HepG2 (cell line): ENCODE data around the gene PRADC1. TPM values are rescaled to one million over a fixed set of nuclear protein-coding genes. Genes with fewer than 3 reads are reported as not detected.

Experiments
- AHDC1 ChIP-seq: sonication (generic); formaldehyde crosslinking; IDR thresholded peaks from 2 replicates; pipeline ENCODE4 v1.5.1; 2020; ENCODE audit warnings: mild to moderate bottlenecking, missing genetic modification reagents, borderline replicate concordance
- CEBPZ ChIP-seq: IDR thresholded peaks from 2 replicates; pipeline ENCODE4 v1.6.1; 2012; ENCODE audit warnings: low read length, improper control_type of control experiment
- CENPBD1 ChIP-seq: sonication (generic); formaldehyde crosslinking; IDR thresholded peaks from 2 replicates; pipeline ENCODE4 v1.8.0; 2022; ENCODE audit warnings: missing genetic modification reagents, low read depth, mild to moderate bottlenecking, borderline replicate concordance
- FOXO4 ChIP-seq: sonication (generic); formaldehyde crosslinking; conservative IDR thresholded peaks from 2 replicates; pipeline ENCODE4 v1.8.1; 2023; ENCODE audit warnings: missing genetic modification reagents
- JUNB ChIP-seq: sonication (generic); formaldehyde crosslinking; IDR thresholded peaks from 2 replicates; pipeline ENCODE4 v1.8.0; 2022; ENCODE audit warnings: missing genetic modification reagents, mild to moderate bottlenecking, borderline replicate concordance
- KAT2B ChIP-seq: fragments of 150-350 bp; IDR thresholded peaks from 2 replicates; pipeline ENCODE4 v1.6.1; 2014; ENCODE audit warnings: low read depth, low read length, borderline replicate concordance
- NFE2L1 ChIP-seq: sonication (generic); formaldehyde crosslinking; IDR thresholded peaks from 2 replicates; pipeline ENCODE4 v1.4.0; 2020; ENCODE audit warnings: missing genetic modification reagents, mild to moderate bottlenecking, borderline replicate concordance
- PHB2 ChIP-seq: fragments of 450-650 bp; IDR thresholded peaks from 2 replicates; pipeline ENCODE4 v1.6.1; 2018; ENCODE audit not compliant: partially characterized antibody
- RFX5 ChIP-seq: IDR thresholded peaks from 2 replicates; pipeline ENCODE4 v1.6.1; 2011; ENCODE audit warnings: low read depth, low read length, improper control_type of control experiment
- TBP ChIP-seq: sonication (generic); formaldehyde crosslinking; IDR thresholded peaks from 2 replicates; pipeline ENCODE4 v1.5.0; 2020; ENCODE audit warnings: missing genetic modification reagents
- TBX3 ChIP-seq: fragments of 450-650 bp; IDR thresholded peaks from 2 replicates; pipeline ENCODE4 v1.6.1; 2017; ENCODE audit warnings: antibody characterized with exemption, mild to moderate bottlenecking, inconsistent platforms, borderline replicate concordance
- ZNF431 ChIP-seq: sonication (generic); formaldehyde crosslinking; IDR thresholded peaks from 2 replicates; pipeline ENCODE4 v1.9.0; 2022; ENCODE audit warnings: missing genetic modification reagents, low read depth, mild to moderate bottlenecking, borderline replicate concordance
- ZSCAN29 ChIP-seq: sonication (generic); formaldehyde crosslinking; conservative IDR thresholded peaks from 2 replicates; pipeline ENCODE4 v1.4.0; 2020; ENCODE audit warnings: mild to moderate bottlenecking, missing genetic modification reagents
- polyA plus RNA-seq, 8 experiments: library from polyadenylated mRNA; depleted of rRNA in 3 of 8; stranded (reverse) in 7 of 8; unstranded in 1 of 8; fragments of >200 nt; fragmentation: Illumina TruSeq in 4 of 8; extraction: Trizol in 4 of 8; gene quantifications; 2 replicates each; pipeline versions ENCODE4 v1.2.1 to v1.2.3, GENCODE V29; 2011 to 2016; ENCODE audit warnings: low read depth in 4 of 8, missing spikeins in 1 of 8, mixed read lengths in 1 of 8; ENCODE audit not compliant: insufficient read depth in 1 of 8
- total RNA-seq, 5 experiments: library from RNA; depleted of rRNA; stranded (reverse); fragments of >200 nt; fragmentation: Illumina TruSeq; extraction: Trizol; gene quantifications; 2 replicates each; pipeline ENCODE4 v1.2.3, GENCODE V29; 2016; ENCODE audit warnings: low read depth in 1 of 5

PRADC1 gene
- total and polyA plus RNA-seq, 2 of the 13 experiments (the other 11 are each of a cell fraction or from before 2014, with no cell fraction given): 12.1 to 37.2 TPM

- TF ChIP-seq FOXO4 (CRISPR knock-in tag) (0 out of 2 replicates have a peak, but pooled peaks have one; percentile 82), KAT2B (no peak), ZSCAN29 (CRISPR knock-in tag) (peak; percentile 92; the same call in 1 of the 2 replicates), PHB2 (no peak), JUNB (peak; percentile 6; the same call in 1 of the 2 replicates), TBP (CRISPR knock-in tag) (no peak), RFX5 (0 out of 2 replicates have a peak, but pooled peaks have one; percentile 2), CEBPZ (no peak), CENPBD1 (no peak), NFE2L1 (CRISPR knock-in tag) (peak; percentile 41; the same call in 1 of the 2 replicates), TBX3 (peak; percentile 8; the same call in 1 of the 2 replicates), ZNF431 (peak; percentile 90; the same call in 1 of the 2 replicates), AHDC1 (CRISPR knock-in tag) (no peak; the same call in 1 of the 2 replicates)
Measured at GRCh38 chr2:73233932-73234832, 1.1 kb upstream of the PRADC1 start, which contains the start of gene CCT7 (continued).
